GM12891 (cell line): ENCODE results near the gene OSTM1.

Source experiments
- PAX5 ChIP-seq: IDR thresholded peaks from 2 replicates; pipeline ENCODE4 v1.6.1; 2011; ENCODE audit warnings: low read length, moderate library complexity, mild to moderate bottlenecking; ENCODE audit not compliant: insufficient read depth, severe bottlenecking
- POLR2A ChIP-seq: IDR thresholded peaks from 2 replicates; pipeline ENCODE4 v1.6.1; 2011; ENCODE audit warnings: low read depth, low read length, control low read depth
- POLR2AphosphoS5 ChIP-seq: IDR thresholded peaks from 2 replicates; pipeline ENCODE4 v1.6.1; 2011; ENCODE audit warnings: low read depth, low read length, control low read depth
- SPI1 ChIP-seq: IDR thresholded peaks from 2 replicates; pipeline ENCODE4 v1.6.1; 2011; ENCODE audit warnings: low read depth, low read length, control low read depth
- TAF1 ChIP-seq: IDR thresholded peaks from 2 replicates; pipeline ENCODE4 v1.6.1; 2011; ENCODE audit warnings: low read depth, low read length, control low read depth

- TF ChIP-seq POLR2AphosphoS5 (no peak), POLR2A (no peak), TAF1 (no peak), PAX5 (no peak), SPI1 (no peak)
These were observed 28.4 kb upstream of the OSTM1 start for GRCh38 chr6:108102965-108103364.
